Thyroid gland (tissue), 4 donors: ENCODE results near the gene NUPR2.

Experiments used
- CTCF ChIP-seq, 6 experiments: fragments of 200-600 bp in 3 of 6; fragments of 450-650 bp in 3 of 6; sonication (generic) in 3 of 6; IDR thresholded peaks; one replicate each; pipeline ENCODE4 v1.5.1; 2016 to 2019; ENCODE audit warnings: antibody characterized with exemption in 6 of 6, mild to moderate bottlenecking in 2 of 6, inconsistent platforms in 1 of 6, moderate library complexity in 1 of 6
- POLR2A ChIP-seq, 2 donors: fragments of 450-650 bp; IDR thresholded peaks; one replicate each; pipeline ENCODE4 v1.6.1; 2017; ENCODE audit warnings: antibody characterized with exemption in 2 of 2, mild to moderate bottlenecking in 2 of 2, moderate library complexity in 1 of 2

- no peak for TF ChIP-seq POLR2A (IDR thresholded peaks at IDR 0.05)
- no peak for TF ChIP-seq CTCF (IDR thresholded peaks at IDR 0.05)
These were observed 38.0 kb downstream of the NUPR2 start for GRCh38 chr7:56078196-56078595.
